SJCRH30 (cell line): ENCODE measurements around the gene MRPL38. TPM values are rescaled to one million over a fixed set of nuclear protein-coding genes. Genes with fewer than 3 reads are reported as not detected.

Experiments
- DNase-seq, 2 experiments: peaks; one replicate each; pipeline ENCODE4 v3.0.0-alpha.2; 2015 to 2020
- H3K27ac ChIP-seq: fragments of 250-450 bp; sonication (Bioruptor Pico); 2 replicates; pipeline ENCODE4 v1.5.1; 2020; ENCODE audit warnings: mild to moderate bottlenecking, moderate library complexity
- H3K27me3 ChIP-seq: fragments of 250-450 bp; sonication (Bioruptor Pico); 2 replicates; pipeline ENCODE4 v1.5.1; 2020; ENCODE audit warnings: mild to moderate bottlenecking, moderate library complexity
- H3K36me3 ChIP-seq: fragments of 250-450 bp; sonication (Bioruptor Pico); 2 replicates; pipeline ENCODE4 v1.5.1; 2020; ENCODE audit warnings: mild to moderate bottlenecking, moderate library complexity
- H3K4me1 ChIP-seq: fragments of 250-450 bp; sonication (Bioruptor Pico); 2 replicates; pipeline ENCODE4 v1.5.1; 2020; ENCODE audit warnings: mild to moderate bottlenecking, moderate library complexity
- H3K4me3 ChIP-seq: fragments of 250-450 bp; sonication (Bioruptor Pico); 2 replicates; pipeline ENCODE4 v1.5.1; 2020; ENCODE audit warnings: mild to moderate bottlenecking, moderate library complexity
- H3K9me3 ChIP-seq: fragments of 250-450 bp; sonication (Bioruptor Pico); replicated peaks from 2 replicates; pipeline ENCODE4 v1.5.1; 2020; ENCODE audit warnings: mild to moderate bottlenecking, moderate library complexity
- total RNA-seq: library from RNA; depleted of rRNA; stranded (reverse); fragments of >200 nt; shearing (Covaris generic); gene quantifications from 2 replicates; pipeline ENCODE4 v1.2.3, GENCODE V29; 2014

MRPL38 gene
- total RNA-seq, 1 experiment from 2014 or later: 43.6 TPM

- no peak for DNase-seq
- H3K27me3 ChIP-seq: no peaks in the 10 kb centered on the region
- no peak overlapping the region for H3K27ac ChIP-seq
- no peaks in the 10 kb centered on the region for H3K36me3 ChIP-seq
- no peaks in the 10 kb centered on the region for H3K4me1 ChIP-seq
- no peak overlapping the region for H3K4me3 ChIP-seq
- no peaks in the 10 kb centered on the region for H3K9me3 ChIP-seq
Observed at GRCh38 chr17:75925912-75926311, 21.2 kb upstream of the MRPL38 start.

GRCh38 chr17:75925103-75925502 is 20.4 kb upstream of the MRPL38 start:
- DNase-seq: no peak
- Histone ChIP-seq H3K27ac (no peak overlapping the region), H3K9me3 (no peaks in the 10 kb centered on the region), H3K36me3 (no peaks in the 10 kb centered on the region), H3K4me1 (no peaks in the 10 kb centered on the region), H3K27me3 (no peaks in the 10 kb centered on the region), H3K4me3 (no peak overlapping the region)

- Histone ChIP-seq H3K4me3 (no peak overlapping the region), H3K36me3 (no peaks in the 10 kb centered on the region), H3K27ac (no peak overlapping the region), H3K9me3 (no peaks in the 10 kb centered on the region), H3K4me1 (no peaks in the 10 kb centered on the region), H3K27me3 (no peaks in the 10 kb centered on the region)
- DNase-seq: no peak
Observed at GRCh38 chr17:75922963-75923874, 18.5 kb upstream of the MRPL38 start.

- H3K36me3 ChIP-seq: no peaks in the 10 kb centered on the region
- no peak for DNase-seq
- H3K27me3 ChIP-seq: no peaks in the 10 kb centered on the region
- no peaks in the 10 kb centered on the region for H3K9me3 ChIP-seq
- H3K4me1 ChIP-seq: peaks cover 6% of the 10 kb centered on the region; the same call in 1 of the 2 replicates
- H3K27ac ChIP-seq: no peak overlapping the region
- H3K4me3 ChIP-seq: no peak overlapping the region
Observed at GRCh38 chr17:75922173-75922961, 17.7 kb upstream of the MRPL38 start.

- Histone ChIP-seq H3K4me1 (peaks cover 8% of the 10 kb centered on the region; the same call in 1 of the 2 replicates), H3K36me3 (no peaks in the 10 kb centered on the region), H3K9me3 (no peaks in the 10 kb centered on the region), H3K27me3 (no peaks in the 10 kb centered on the region), H3K4me3 (no peak overlapping the region), H3K27ac (no peak overlapping the region)
- no peak for DNase-seq
Observed at GRCh38 chr17:75921596-75921995, 16.9 kb upstream of the MRPL38 start.

GRCh38 chr17:75920045-75920560 is 15.4 kb upstream of the MRPL38 start:
- Histone ChIP-seq H3K36me3 (no peaks in the 10 kb centered on the region), H3K4me3 (no peak overlapping the region), H3K9me3 (no peaks in the 10 kb centered on the region), H3K27me3 (no peaks in the 10 kb centered on the region), H3K27ac (no peak overlapping the region), H3K4me1 (peaks cover 8% of the 10 kb centered on the region; the same call in 1 of the 2 replicates)
- DNase-seq: no peak

- H3K27me3 ChIP-seq: no peaks in the 10 kb centered on the region
- no peaks in the 10 kb centered on the region for H3K36me3 ChIP-seq
- no peak overlapping the region for H3K27ac ChIP-seq
- no peak for DNase-seq
- no peak overlapping the region for H3K4me3 ChIP-seq
- H3K4me1 ChIP-seq: peaks cover 8% of the 10 kb centered on the region; the same call in 1 of the 2 replicates
- no peaks in the 10 kb centered on the region for H3K9me3 ChIP-seq
Observed at GRCh38 chr17:75919611-75920010, 14.9 kb upstream of the MRPL38 start.

GRCh38 chr17:75917917-75918445 is 13.3 kb upstream of the MRPL38 start:
- H3K9me3 ChIP-seq: no peaks in the 10 kb centered on the region
- H3K4me1 ChIP-seq: peaks cover 8% of the 10 kb centered on the region; the same call in 1 of the 2 replicates
- H3K27me3 ChIP-seq: no peaks in the 10 kb centered on the region
- H3K36me3 ChIP-seq: no peaks in the 10 kb centered on the region
- DNase-seq: peak; percentile 55 to 57
- H3K4me3 ChIP-seq: no peak overlapping the region; the same call in 1 of the 2 replicates
- peak overlapping the region; percentile 53 for H3K27ac ChIP-seq

GRCh38 chr17:75917141-75917916 is 12.6 kb upstream of the MRPL38 start:
- H3K27ac ChIP-seq: peak overlapping the region; percentile 53
- H3K36me3 ChIP-seq: no peaks in the 10 kb centered on the region
- H3K4me3 ChIP-seq: peak overlapping the region; percentile 6; the same call in 1 of the 2 replicates
- no peaks in the 10 kb centered on the region for H3K27me3 ChIP-seq
- H3K9me3 ChIP-seq: no peaks in the 10 kb centered on the region
- peaks cover 8% of the 10 kb centered on the region; the same call in 1 of the 2 replicates for H3K4me1 ChIP-seq
- DNase-seq: peak; percentile 74 to 81

GRCh38 chr17:75915268-75915667 is 10.6 kb upstream of the MRPL38 start:
- Histone ChIP-seq H3K27me3 (no peaks in the 10 kb centered on the region), H3K9me3 (no peaks in the 10 kb centered on the region), H3K27ac (no peak overlapping the region), H3K4me1 (peaks cover 11% of the 10 kb centered on the region; the same call in 1 of the 2 replicates), H3K4me3 (no peak overlapping the region), H3K36me3 (no peaks in the 10 kb centered on the region)
- DNase-seq: no peak

- no peak for DNase-seq
- Histone ChIP-seq H3K27me3 (no peaks in the 10 kb centered on the region), H3K27ac (no peak overlapping the region), H3K9me3 (no peaks in the 10 kb centered on the region), H3K4me3 (no peak overlapping the region), H3K36me3 (no peaks in the 10 kb centered on the region), H3K4me1 (peaks cover 11% of the 10 kb centered on the region; the same call in 1 of the 2 replicates)
Observed at GRCh38 chr17:75914643-75915267, 10.1 kb upstream of the MRPL38 start.

- H3K27ac ChIP-seq: no peak overlapping the region
- H3K4me1 ChIP-seq: peaks cover 11% of the 10 kb centered on the region; the same call in 1 of the 2 replicates
- H3K9me3 ChIP-seq: no peaks in the 10 kb centered on the region
- H3K27me3 ChIP-seq: no peaks in the 10 kb centered on the region
- no peak overlapping the region for H3K4me3 ChIP-seq
- no peak for DNase-seq
- no peaks in the 10 kb centered on the region for H3K36me3 ChIP-seq
Observed at GRCh38 chr17:75913537-75914210, 9.0 kb upstream of the MRPL38 start.

GRCh38 chr17:75910699-75911098 is 6.0 kb upstream of the MRPL38 start:
- H3K4me1 ChIP-seq: 0 out of 2 replicates have a peak, but pooled peaks cover 7% of the 10 kb centered on the region
- no peaks in the 10 kb centered on the region for H3K27me3 ChIP-seq
- no peak for DNase-seq
- H3K36me3 ChIP-seq: no peaks in the 10 kb centered on the region
- no peaks in the 10 kb centered on the region for H3K9me3 ChIP-seq
- H3K4me3 ChIP-seq: no peak overlapping the region
- no peak overlapping the region for H3K27ac ChIP-seq
